Type B pancreatic cell (in vitro differentiated cells): ENCODE measurements around the gene R3HDML. TPM values are rescaled to one million over a fixed set of nuclear protein-coding genes. Genes with fewer than 3 reads are reported as not detected.
A peak's percentile ranks its signal among the peaks of the same experiment; 100 is the strongest.

Source experiments
- DNase-seq: peaks from one replicate; pipeline ENCODE4 v3.0.0; 2021; ENCODE audit warnings: mixed read lengths; ENCODE audit not compliant: unreplicated experiment; ENCODE audit errors: extremely low spot score
- H3K27ac Mint-ChIP-seq: 2 replicates; pipeline ENCODE4 v1.8.0; 2021; ENCODE audit warnings: mild to moderate bottlenecking, mixed read lengths
- H3K27me3 Mint-ChIP-seq: 2 replicates; pipeline ENCODE4 v1.8.0; 2021; ENCODE audit warnings: mixed read lengths
- H3K36me3 Mint-ChIP-seq: 2 replicates; pipeline ENCODE4 v1.8.0; 2021; ENCODE audit warnings: mixed read lengths
- H3K4me1 Mint-ChIP-seq: one replicate; pipeline ENCODE4 v1.8.0; 2021; ENCODE audit warnings: mixed read lengths; ENCODE audit not compliant: unreplicated experiment
- H3K4me3 Mint-ChIP-seq: 2 replicates; pipeline ENCODE4 v1.8.0; 2021; ENCODE audit warnings: mild to moderate bottlenecking, mixed read lengths
- H3K9me3 Mint-ChIP-seq: 2 replicates; pipeline ENCODE4 v1.8.0; 2021; ENCODE audit warnings: mixed read lengths
- CTCF ChIP-seq: fragments of 200-600 bp; sonication (generic); conservative IDR thresholded peaks from 2 replicates; pipeline ENCODE4 v1.5.0; 2021; ENCODE audit warnings: antibody characterized with exemption, mild to moderate bottlenecking
- total RNA-seq: library from RNA; stranded (reverse); gene quantifications from 2 replicates; pipeline ENCODE4 v1.2.1, GENCODE V29; 2021; ENCODE audit warnings: low replicate concordance

R3HDML gene
- total RNA-seq, 1 donor from 2014 or later: not detected

GRCh38 chr20:44390280-44390679, 53.4 kb downstream of the R3HDML start:
- TF ChIP-seq CTCF: no peak
- Mint-ChIP-seq H3K4me3 (no peak overlapping the region), H3K4me1 (peaks cover 4% of the 10 kb centered on the region), H3K27me3 (peaks cover 29% of the 10 kb centered on the region), H3K36me3 (no peaks in the 10 kb centered on the region), H3K27ac (no peak overlapping the region), H3K9me3 (no peaks in the 10 kb centered on the region)
- no peak for DNase-seq

DNA sequence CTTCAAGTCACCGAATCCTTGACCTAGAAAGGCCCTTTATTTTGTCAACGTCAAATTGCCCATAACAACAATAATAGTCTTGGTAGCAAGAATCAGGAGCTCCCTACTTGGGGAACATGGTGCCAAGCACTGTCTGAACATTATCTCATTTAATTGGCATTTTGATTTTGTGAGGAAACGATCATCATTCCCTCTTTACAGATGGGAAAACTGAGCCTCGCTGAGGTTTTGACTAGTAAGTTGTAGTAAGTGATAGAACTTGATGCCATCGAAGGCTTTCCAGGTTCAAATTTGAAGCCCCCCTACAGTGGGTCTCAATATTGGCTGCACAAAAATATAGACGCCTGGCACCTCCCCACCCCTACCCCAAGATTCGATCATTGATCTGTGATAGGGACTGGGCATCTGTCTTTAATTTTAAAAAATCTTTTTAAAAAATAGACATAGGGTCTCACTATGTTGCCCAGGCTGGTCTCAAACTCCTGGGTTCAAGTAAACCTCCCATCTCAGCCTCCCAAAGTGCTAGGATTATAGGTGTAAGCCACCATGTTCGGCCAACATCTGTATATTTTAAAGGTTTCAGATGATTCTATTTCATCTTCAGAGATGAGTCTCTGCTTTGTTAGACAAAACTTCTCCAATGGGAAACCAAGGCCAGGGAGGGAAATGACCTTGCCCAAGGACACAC, 55.4 kb downstream of the R3HDML start:
- H3K27me3 Mint-ChIP-seq: peaks cover 29% of the 10 kb centered on the region
- no peak overlapping the region for H3K4me3 Mint-ChIP-seq
- peaks cover 4% of the 10 kb centered on the region for H3K4me1 Mint-ChIP-seq
- no peak overlapping the region for H3K27ac Mint-ChIP-seq
- DNase-seq: no peak
- TF ChIP-seq CTCF: no peak
- no peaks in the 10 kb centered on the region for H3K9me3 Mint-ChIP-seq
- H3K36me3 Mint-ChIP-seq: no peaks in the 10 kb centered on the region

DNA sequence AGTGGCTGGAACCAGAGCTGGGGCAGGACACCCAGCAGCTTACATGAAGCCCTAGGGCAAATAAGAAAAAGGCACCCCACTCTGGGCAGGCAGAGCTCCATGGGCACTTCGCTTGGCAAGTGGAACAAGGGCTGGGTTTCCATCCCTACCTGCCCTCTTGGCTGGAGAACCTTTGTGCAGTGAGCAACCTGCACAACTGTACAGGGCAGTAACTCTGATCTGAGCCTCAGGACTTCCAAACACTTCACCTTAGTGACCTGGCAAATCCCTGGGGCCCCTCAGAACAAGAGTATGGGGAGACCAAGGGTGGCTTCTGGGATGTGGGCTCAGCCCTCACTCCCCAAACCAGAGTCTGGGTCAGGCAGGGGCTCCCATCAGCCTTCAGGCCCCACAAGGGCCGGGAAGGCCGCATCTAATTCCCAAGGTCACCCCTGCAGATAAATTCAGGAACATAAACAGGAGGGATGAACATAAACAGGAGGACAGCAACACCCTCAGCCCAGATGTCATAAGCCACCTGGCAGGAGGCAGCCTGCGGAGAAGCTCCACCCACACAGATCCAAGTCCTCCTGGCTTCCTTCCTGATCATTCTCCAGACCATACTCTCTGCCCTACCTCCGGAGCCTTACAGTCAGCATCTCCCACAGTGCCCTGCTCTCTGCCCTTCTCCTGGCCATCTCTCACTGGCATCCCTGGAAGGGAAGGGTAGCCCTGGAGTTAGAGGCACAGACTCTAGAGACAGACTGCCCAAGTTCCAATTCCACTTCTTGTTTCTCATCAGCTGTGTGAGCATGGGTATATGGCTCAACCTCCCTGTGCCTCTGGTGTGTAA, 56.1 kb downstream of the R3HDML start:
- H3K4me1 Mint-ChIP-seq: peaks cover 4% of the 10 kb centered on the region
- peaks cover 32% of the 10 kb centered on the region for H3K27me3 Mint-ChIP-seq
- no peak overlapping the region for H3K4me3 Mint-ChIP-seq
- no peak for DNase-seq
- no peaks in the 10 kb centered on the region for H3K36me3 Mint-ChIP-seq
- H3K9me3 Mint-ChIP-seq: no peaks in the 10 kb centered on the region
- H3K27ac Mint-ChIP-seq: peak overlapping the region; percentile 50
- TF ChIP-seq CTCF: no peak

DNA sequence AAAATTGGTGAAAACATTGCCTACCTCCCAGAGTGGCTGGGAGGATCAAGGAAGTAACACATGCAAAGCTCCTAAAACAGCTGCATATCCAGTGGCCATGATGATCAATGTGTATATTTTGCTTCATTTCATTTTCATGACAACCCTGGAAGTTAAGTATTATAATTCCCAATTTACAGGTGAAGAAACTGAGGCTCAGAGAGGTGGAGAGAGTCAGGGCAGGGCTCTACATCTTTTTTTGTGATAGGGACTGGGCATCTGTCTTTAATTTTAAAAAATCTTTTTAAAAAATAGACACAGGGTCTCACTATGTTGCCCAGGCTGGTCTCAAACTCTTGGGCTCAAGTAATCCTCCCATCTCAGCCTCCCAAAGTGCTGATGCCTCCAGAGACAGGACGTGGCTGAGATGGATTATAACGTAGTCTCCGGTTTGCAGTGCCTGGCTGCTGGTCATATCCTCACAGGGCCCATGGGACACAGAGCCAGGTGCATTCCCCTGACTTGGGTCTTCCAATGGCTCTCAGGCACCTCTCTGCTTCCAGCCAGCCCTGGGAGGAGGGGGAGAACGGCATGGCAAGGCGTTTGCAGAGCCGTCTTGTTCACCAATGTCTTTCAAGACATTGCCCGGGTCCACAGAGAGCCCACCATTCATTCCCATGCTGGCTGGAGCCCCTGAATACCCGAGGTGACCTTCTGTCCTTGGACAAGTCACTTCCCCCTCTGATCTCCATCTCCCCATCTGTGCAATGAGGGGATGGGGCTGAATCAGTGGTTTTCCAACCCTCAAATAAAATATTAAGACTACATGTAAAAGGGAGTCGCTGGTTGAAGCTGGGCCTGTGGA, 57.0 kb downstream of the R3HDML start:
- Mint-ChIP-seq H3K4me1 (no peaks in the 10 kb centered on the region), H3K27me3 (peaks cover 35% of the 10 kb centered on the region), H3K27ac (peak overlapping the region; percentile 77), H3K4me3 (no peak overlapping the region), H3K9me3 (no peaks in the 10 kb centered on the region), H3K36me3 (no peaks in the 10 kb centered on the region)
- no peak for TF ChIP-seq CTCF
- no peak for DNase-seq

DNA sequence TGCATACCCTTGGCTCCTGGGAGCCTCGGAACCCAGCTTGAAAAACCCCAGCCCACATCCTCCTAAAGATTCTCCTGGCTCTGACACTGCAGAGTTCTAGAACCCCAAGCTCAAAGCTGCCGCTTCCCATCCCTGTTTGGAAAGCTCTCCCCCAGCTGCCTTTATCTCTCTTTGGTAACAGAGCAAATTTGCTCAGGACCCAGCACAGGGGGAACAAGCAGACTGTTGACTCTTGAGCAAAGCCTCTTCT, 57.5 kb downstream of the R3HDML start:
- no peaks in the 10 kb centered on the region for H3K36me3 Mint-ChIP-seq
- H3K27ac Mint-ChIP-seq: peak overlapping the region; percentile 77

More for the DNA sequence above, 57.5 kb downstream of the R3HDML start:
- Mint-ChIP-seq H3K4me3 (no peak overlapping the region), H3K4me1 (no peaks in the 10 kb centered on the region), H3K9me3 (no peaks in the 10 kb centered on the region), H3K27me3 (peaks cover 34% of the 10 kb centered on the region)
- no peak for DNase-seq
- TF ChIP-seq CTCF: no peak
